Measurements from ENCODE around the gene BRD9. TPM values are rescaled to one million over a fixed set of nuclear protein-coding genes. Genes with fewer than 3 reads are reported as not detected.

The BRD9 gene
- total RNA-seq, 1 experiment from 2014 or later = 55.6 TPM

GRCh38 chr5:854966-855743 lies 37.4 kb downstream of the BRD9 start:
- no peaks in the 10 kb centered on the region; the same call in 1 of the 2 replicates for H3K27me3 Mint-ChIP-seq (ENCODE audit: low read depth)
- DNase-seq (ENCODE audit: low spot score) = no peak
- H3K36me3 Mint-ChIP-seq = no peaks in the 10 kb centered on the region
- no peak for ATAC-seq
- H3K9me3 Mint-ChIP-seq = no peaks in the 10 kb centered on the region
- CTCF ChIA-PET = no interaction called here
- H3K27ac Mint-ChIP-seq = no peak overlapping the region
- H3K4me1 Mint-ChIP-seq = no peaks in the 10 kb centered on the region
- no peak overlapping the region for H3K4me3 Mint-ChIP-seq
- POLR2A ChIA-PET = no interaction called here
- TF ChIP-seq AFF4 (CRISPR knock-in tag; IDR thresholded peaks at IDR 0.05; ENCODE audit: borderline replicate concordance) (no peak), ARID4B (CRISPR knock-in tag; IDR thresholded peaks at IDR 0.05; ENCODE audit: borderline replicate concordance) (no peak), ZBTB43 (CRISPR knock-in tag; IDR thresholded peaks at IDR 0.05) (no peak), CDX4 (CRISPR knock-in tag; IDR thresholded peaks at IDR 0.05; ENCODE audit: borderline replicate concordance) (no peak), IRF1 (CRISPR knock-in tag; IDR thresholded peaks at IDR 0.05) (no peak), CREM (CRISPR knock-in tag; IDR thresholded peaks at IDR 0.05) (no peak), ZMAT4 (CRISPR knock-in tag; IDR thresholded peaks at IDR 0.05) (no peak), ZNF425 (CRISPR knock-in tag; conservative IDR thresholded peaks at IDR 0.05) (no peak), ATF6 (CRISPR knock-in tag; IDR thresholded peaks at IDR 0.05) (no peak), ETV6 (CRISPR knock-in tag; IDR thresholded peaks at IDR 0.05) (no peak), ELF4 (CRISPR knock-in tag; IDR thresholded peaks at IDR 0.05; ENCODE audit: low read depth) (no peak), JAZF1 (CRISPR knock-in tag; IDR thresholded peaks at IDR 0.05) (no peak), CTCF (IDR thresholded peaks at IDR 0.05) (no peak), NR1H2 (CRISPR knock-in tag; IDR thresholded peaks at IDR 0.05) (no peak), E2F1 (CRISPR knock-in tag; IDR thresholded peaks at IDR 0.05) (no peak), JUN (CRISPR knock-in tag; IDR thresholded peaks at IDR 0.05) (no peak)

Data from WTC11 (cell line).